Stromal cell of bone marrow (primary cell): ENCODE data around the gene NCK1.

Source experiments
- DNase-seq: peaks from one replicate; pipeline ENCODE4 v3.0.0-alpha.2; 2012; ENCODE audit warnings: low read depth

NCK1 gene

GRCh38 chr3:136908297-136908696 lies 46.3 kb downstream of the NCK1 start:
- no peak for DNase-seq

GRCh38 chr3:136909187-136909586 lies 47.2 kb downstream of the NCK1 start:
- DNase-seq = no peak

- DNase-seq = no peak
Measured at GRCh38 chr3:136910697-136911096, 48.7 kb downstream of the NCK1 start.

GRCh38 chr3:136913168-136913567 lies 51.2 kb downstream of the NCK1 start:
- no peak for DNase-seq

GRCh38 chr3:136914739-136915138 lies 52.7 kb downstream of the NCK1 start:
- DNase-seq = no peak

- DNase-seq = no peak
Measured at GRCh38 chr3:136916223-136916622, 54.2 kb downstream of the NCK1 start.

- DNase-seq = no peak
Measured at GRCh38 chr3:136919799-136920580, 58.0 kb downstream of the NCK1 start.

- DNase-seq = no peak
Measured at GRCh38 chr3:136920904-136921611, 59.0 kb downstream of the NCK1 start.

GRCh38 chr3:136925425-136926190 lies 63.6 kb downstream of the NCK1 start:
- DNase-seq = no peak

GRCh38 chr3:136928240-136928639 lies 66.2 kb downstream of the NCK1 start:
- DNase-seq = no peak

- peak; percentile 22 for DNase-seq
Measured at GRCh38 chr3:136929977-136930670, 68.1 kb downstream of the NCK1 start.

- no peak for DNase-seq
Measured at GRCh38 chr3:136931606-136932005, 69.6 kb downstream of the NCK1 start.

- DNase-seq = no peak
Measured at GRCh38 chr3:136932523-136932922, 70.5 kb downstream of the NCK1 start.

GRCh38 chr3:136932978-136933772 lies 71.2 kb downstream of the NCK1 start:
- DNase-seq = no peak

- DNase-seq = no peak
Measured at GRCh38 chr3:136937175-136937574, 75.2 kb downstream of the NCK1 start.

- DNase-seq = no peak
Measured at GRCh38 chr3:136937851-136938250, 75.8 kb downstream of the NCK1 start.

- no peak for DNase-seq
Measured at GRCh38 chr3:136938334-136938733, 76.3 kb downstream of the NCK1 start.

- DNase-seq = no peak
Measured at GRCh38 chr3:136939489-136939888, 77.5 kb downstream of the NCK1 start.

GRCh38 chr3:136942803-136943202 lies 80.8 kb downstream of the NCK1 start:
- no peak for DNase-seq

GRCh38 chr3:136943436-136943835 lies 81.4 kb downstream of the NCK1 start:
- DNase-seq = no peak

GRCh38 chr3:136946978-136947377 lies 85.0 kb downstream of the NCK1 start:
- DNase-seq = no peak
